ENCODE results near the gene TTC39B. TPM values are rescaled to one million over a fixed set of nuclear protein-coding genes. Genes with fewer than 3 reads are reported as not detected.
"Not testable (repeated sequence)": the region's sequence is repeated elsewhere in the genome, so short reads cannot be mapped to it uniquely, and the experiment has no call there.

The TTC39B gene
- total RNA-seq, 1 experiment from 2014 or later, result 8.0 TPM

DNA sequence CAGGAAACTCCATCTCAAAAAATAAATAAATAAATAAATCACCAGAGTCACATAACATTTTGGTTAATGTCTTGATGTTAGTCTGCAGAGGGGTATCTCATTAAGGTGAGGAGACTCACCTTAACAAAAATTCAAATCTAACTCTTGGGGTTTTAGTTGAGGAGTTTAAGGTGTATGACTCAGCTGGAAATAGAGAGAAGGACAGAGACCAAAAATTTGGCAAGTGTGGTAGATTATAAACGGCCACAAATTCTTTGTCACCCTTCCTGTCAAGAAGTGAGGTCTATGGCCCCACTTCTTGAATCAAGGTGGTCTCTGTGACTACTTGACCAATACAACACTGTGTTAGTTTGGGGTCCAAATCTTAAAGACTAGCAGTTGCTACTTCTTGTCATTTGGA is 60.8 kb downstream of the TTC39B start:
- in situ Hi-C loops (cut with HindIII; ENCODE audit: low pct_unique_long_range_greater_than_20kb, low sequenced_read_pairs), result no loop called here
- DNase-seq (ENCODE audit: low read depth, low spot score), result no peak

- in situ Hi-C loops (cut with HindIII; ENCODE audit: low pct_unique_long_range_greater_than_20kb, low sequenced_read_pairs), result no loop called here
These were observed 63.0 kb downstream of the TTC39B start for GRCh38 chr9:15244001-15244441.

GRCh38 chr9:15243081-15243480 is 63.9 kb downstream of the TTC39B start:
- in situ Hi-C loops (cut with HindIII; ENCODE audit: low pct_unique_long_range_greater_than_20kb, low sequenced_read_pairs), result no loop called here
- DNase-seq (ENCODE audit: low read depth, low spot score), result no peak

More at GRCh38 chr9:15244001-15244441, 63.0 kb downstream of the TTC39B start:
- DNase-seq (ENCODE audit: low read depth, low spot score), result no peak

DNA sequence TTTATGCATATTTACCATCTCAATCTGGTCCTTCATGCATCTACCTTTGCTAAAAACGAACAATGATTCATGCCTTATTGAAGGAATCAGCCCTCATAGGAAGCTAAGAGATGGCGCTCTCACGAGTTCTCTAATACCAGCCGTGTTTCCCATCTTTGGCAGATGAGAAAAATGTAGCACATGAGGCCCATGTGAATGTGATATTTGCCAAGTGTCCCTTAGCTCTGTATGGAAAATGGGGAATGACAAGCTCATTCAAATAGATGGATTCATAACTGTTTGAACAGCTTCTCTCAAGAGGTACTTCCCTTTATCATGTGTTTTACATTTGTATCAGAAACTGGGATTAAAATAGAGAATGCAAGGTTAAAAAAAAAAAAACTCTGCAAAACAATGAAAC is 66.1 kb downstream of the TTC39B start:
- in situ Hi-C loops (cut with HindIII; ENCODE audit: low pct_unique_long_range_greater_than_20kb, low sequenced_read_pairs), result no loop called here
- peak; percentile 54 for DNase-seq (ENCODE audit: low read depth, low spot score)

DNA sequence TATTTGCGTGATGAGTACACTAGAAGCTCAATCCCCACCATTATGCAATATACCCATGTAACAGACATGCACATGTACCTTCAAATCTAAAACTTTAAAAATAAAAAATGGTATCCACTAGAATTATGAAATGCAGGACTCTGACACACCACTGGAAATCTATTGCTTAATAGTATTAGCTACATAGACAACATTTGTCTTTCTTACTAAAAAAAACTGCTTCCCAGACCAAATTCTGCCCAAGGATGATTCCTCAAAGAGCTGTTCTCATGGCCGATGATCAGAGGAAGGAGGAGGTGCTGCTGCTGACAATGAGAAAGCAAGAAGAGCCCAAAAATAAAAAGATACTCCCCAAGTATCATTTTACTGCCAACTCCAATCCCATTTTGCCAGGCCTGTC is 67.2 kb downstream of the TTC39B start:
- in situ Hi-C loops (cut with HindIII; ENCODE audit: low pct_unique_long_range_greater_than_20kb, low sequenced_read_pairs), result no loop called here

GRCh38 chr9:15238646-15239045 is 68.4 kb downstream of the TTC39B start:
- no peak for DNase-seq (ENCODE audit: low read depth, low spot score)
- in situ Hi-C loops (cut with HindIII; ENCODE audit: low pct_unique_long_range_greater_than_20kb, low sequenced_read_pairs), result no loop called here

More for the DNA sequence above, 67.2 kb downstream of the TTC39B start:
- no peak for DNase-seq (ENCODE audit: low read depth, low spot score)

DNA sequence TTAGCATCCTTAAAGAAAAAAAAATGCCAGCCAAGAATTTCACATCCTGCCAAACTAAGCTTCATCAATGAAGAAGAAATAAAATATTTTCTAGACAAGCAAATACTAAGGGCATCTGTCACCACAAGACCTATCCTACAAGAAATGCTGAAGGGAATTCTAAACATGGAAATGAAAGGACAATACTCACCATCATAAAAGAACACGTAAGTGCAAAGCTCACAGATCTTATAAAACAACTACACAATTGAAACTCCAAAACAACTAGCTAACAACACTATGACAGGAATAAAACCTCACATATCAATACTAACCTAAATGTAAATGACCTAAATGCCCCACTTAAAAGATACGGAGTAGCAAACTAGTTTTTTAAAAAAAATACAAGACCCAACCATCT is 71.4 kb downstream of the TTC39B start:
- no peak for DNase-seq (ENCODE audit: low read depth, low spot score)
- in situ Hi-C loops (cut with HindIII; ENCODE audit: low pct_unique_long_range_greater_than_20kb, low sequenced_read_pairs), result no loop called here

- DNase-seq (ENCODE audit: low read depth, low spot score); in situ Hi-C loops (cut with HindIII; ENCODE audit: low pct_unique_long_range_greater_than_20kb, low sequenced_read_pairs): not testable (repeated sequence)
These were observed 73.0 kb downstream of the TTC39B start for GRCh38 chr9:15233941-15234490.

DNA sequence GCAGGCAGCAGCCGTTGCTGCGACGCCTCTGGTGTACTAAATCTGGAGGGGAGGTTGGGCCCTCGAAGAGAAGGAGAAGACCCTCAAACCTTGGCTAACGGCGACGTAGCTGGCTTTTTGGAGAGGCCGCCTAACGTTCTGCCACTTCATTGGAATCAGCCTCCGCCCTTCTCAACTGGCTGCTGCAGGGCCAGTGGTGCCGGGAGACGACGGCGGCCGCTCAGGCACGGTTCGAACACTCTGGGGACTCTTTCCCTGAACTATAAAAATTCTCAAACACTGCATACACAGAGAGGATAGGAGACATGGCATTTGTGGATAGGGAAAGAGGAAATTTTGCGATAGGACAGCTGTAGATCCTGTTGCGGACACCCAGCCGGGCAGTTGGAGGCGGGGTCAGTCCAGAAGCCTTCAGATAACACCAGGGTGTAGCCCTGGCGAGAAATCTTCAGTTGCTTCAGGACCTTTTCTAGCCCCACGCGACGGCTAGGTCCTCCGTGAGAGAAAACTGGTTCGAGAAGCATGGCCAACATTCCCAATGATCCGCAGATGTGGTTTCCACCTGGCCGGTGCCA is 74.2 kb downstream of the TTC39B start:
- in situ Hi-C loops (cut with HindIII; ENCODE audit: low pct_unique_long_range_greater_than_20kb, low sequenced_read_pairs), result not testable (repeated sequence)
- DNase-seq (ENCODE audit: low read depth, low spot score), result peak; percentile 35

DNA sequence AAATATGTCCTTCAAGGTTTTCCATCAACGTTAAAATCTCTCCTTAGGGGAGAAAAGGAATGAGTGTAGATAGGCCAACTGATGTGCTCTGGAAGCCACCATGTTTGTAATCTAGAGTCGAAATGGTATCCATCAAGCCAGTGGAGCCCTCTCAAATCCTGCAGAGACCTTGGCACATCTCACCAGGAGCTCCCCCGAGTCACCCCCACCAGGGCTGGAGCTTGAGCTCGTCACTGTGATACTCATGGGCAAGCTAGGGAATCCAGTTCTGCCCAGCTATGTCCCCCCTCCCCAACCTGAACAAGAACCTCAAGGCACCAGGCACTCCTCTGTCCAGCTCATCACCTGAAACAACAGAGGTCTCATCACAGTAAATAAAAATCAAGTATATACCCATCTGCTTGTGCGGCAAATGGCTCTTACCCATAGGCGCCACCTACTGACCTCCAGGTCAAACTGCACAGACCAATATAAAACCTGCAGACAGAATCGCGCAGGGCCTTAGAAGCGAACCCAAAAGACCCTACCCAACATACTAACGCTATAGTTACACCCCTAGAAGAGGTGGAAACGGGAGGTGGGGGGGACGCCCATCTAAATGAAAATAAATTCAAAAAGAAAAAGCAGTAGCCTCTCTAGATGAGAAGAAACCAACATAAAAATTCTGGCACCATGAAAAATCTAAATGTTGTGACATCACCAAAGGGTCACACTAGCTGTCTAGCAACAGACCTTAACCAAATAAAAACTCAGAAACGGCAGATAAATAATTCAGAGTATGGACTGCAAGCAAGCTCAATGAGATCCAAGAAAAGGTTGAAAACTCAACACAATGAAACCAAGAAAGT is 75.0 kb downstream of the TTC39B start:
- in situ Hi-C loops (cut with HindIII; ENCODE audit: low pct_unique_long_range_greater_than_20kb, low sequenced_read_pairs), result no loop called here
- DNase-seq (ENCODE audit: low read depth, low spot score), result peak; percentile 44

- no peak for DNase-seq (ENCODE audit: low read depth, low spot score)
- in situ Hi-C loops (cut with HindIII; ENCODE audit: low pct_unique_long_range_greater_than_20kb, low sequenced_read_pairs), result no loop called here
These were observed 77.6 kb downstream of the TTC39B start for GRCh38 chr9:15229409-15229808.

DNA sequence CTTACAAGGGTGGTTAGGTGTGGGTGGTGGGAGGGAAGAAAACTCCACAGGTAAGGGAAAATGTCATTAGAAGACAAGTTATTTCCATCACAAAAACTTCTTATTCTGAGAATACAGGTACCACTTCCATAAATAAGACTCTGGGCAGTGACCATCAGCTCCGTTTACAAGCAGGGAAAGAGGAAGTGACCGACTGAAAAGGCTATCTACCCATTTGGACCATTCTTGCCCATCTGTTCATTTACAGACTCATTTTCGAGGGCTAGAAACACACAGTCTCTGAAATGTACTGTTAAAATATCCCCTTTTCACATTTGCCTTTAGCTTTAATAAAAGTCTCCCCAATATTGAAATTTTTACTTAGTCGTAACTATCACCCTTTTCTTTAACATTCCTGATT is 79.5 kb downstream of the TTC39B start:
- DNase-seq (ENCODE audit: low read depth, low spot score), result no peak
- in situ Hi-C loops (cut with HindIII; ENCODE audit: low pct_unique_long_range_greater_than_20kb, low sequenced_read_pairs), result no loop called here

GRCh38 chr9:15225564-15226126 is 81.4 kb downstream of the TTC39B start:
- in situ Hi-C loops (cut with HindIII; ENCODE audit: low pct_unique_long_range_greater_than_20kb, low sequenced_read_pairs), result no loop called here
- DNase-seq (ENCODE audit: low read depth, low spot score), result no peak

GRCh38 chr9:15222313-15222712 is 84.7 kb downstream of the TTC39B start:
- in situ Hi-C loops (cut with HindIII; ENCODE audit: low pct_unique_long_range_greater_than_20kb, low sequenced_read_pairs), result no loop called here
- DNase-seq (ENCODE audit: low read depth, low spot score), result no peak

DNA sequence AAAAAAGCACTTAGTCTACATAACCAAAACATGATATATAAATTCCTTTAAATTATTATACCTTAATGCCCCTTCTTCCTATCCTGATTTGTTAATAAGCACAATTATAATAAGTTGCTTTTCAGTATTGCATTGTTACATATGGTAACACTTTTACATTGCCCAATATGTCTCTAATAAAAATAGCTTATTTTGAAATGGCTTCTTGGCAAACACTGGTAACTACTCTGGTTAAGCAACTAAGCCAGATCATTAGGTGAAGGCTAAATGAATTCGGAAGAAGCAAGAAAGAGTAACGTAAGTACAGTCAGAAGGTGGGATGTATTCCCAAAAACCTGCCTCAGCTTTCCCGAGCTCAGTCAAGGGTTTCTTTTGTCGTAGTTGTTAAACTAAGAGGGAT is 85.3 kb downstream of the TTC39B start:
- DNase-seq (ENCODE audit: low read depth, low spot score), result no peak
- in situ Hi-C loops (cut with HindIII; ENCODE audit: low pct_unique_long_range_greater_than_20kb, low sequenced_read_pairs), result no loop called here

DNA sequence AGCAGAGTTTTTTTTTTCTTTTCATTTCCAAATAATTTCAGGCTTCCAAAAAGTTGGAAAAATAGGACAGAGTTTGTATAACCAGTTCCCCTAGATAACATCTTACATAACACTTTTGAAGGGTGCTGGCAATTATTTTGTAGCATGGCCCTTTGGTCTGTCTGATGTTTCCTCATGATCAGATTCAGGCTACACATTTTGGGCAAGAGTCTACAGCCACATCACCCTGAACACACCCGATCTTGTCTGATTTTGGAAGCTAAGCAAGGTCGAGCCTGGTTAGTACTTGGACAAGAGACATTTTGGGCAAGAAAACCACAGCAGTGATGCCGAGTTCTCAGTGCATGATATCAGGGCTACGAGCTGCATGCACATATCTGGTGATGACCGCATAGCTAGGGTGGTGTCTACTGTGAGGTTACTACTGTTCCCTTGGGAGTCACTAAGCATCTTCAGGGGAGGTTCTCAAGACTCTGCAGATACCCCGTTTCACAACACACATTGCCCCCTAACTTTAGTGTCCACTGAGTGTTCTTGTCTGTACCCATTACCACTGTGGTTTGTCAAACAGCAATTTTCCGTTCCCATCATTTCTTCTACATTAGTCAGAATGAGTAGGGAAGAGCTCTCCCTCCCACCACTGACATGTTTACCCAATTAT is 86.2 kb downstream of the TTC39B start:
- no peak for DNase-seq (ENCODE audit: low read depth, low spot score)
- in situ Hi-C loops (cut with HindIII; ENCODE audit: low pct_unique_long_range_greater_than_20kb, low sequenced_read_pairs), result no loop called here

- no peak for DNase-seq (ENCODE audit: low read depth, low spot score)
- in situ Hi-C loops (cut with HindIII; ENCODE audit: low pct_unique_long_range_greater_than_20kb, low sequenced_read_pairs), result no loop called here
These were observed 87.5 kb downstream of the TTC39B start for GRCh38 chr9:15219546-15219945.

GRCh38 chr9:15218994-15219393 is 88.0 kb downstream of the TTC39B start:
- no peak for DNase-seq (ENCODE audit: low read depth, low spot score)
- in situ Hi-C loops (cut with HindIII; ENCODE audit: low pct_unique_long_range_greater_than_20kb, low sequenced_read_pairs), result no loop called here
